Erythroblast (primary cell): Measurements from ENCODE around the gene DST.

Source experiments
- GATA1 ChIP-seq: IDR thresholded peaks from 2 replicates; pipeline ENCODE4 v1.6.1; 2011; ENCODE audit warnings: low read depth, mild to moderate bottlenecking, control low read depth, low read length, moderate library complexity
- POLR2A ChIP-seq: IDR thresholded peaks from 2 replicates; pipeline ENCODE4 v1.6.1; 2011; ENCODE audit warnings: mild to moderate bottlenecking, low read length

- TF ChIP-seq POLR2A: no peak
- TF ChIP-seq GATA1: no peak
Measured at GRCh38 chr6:56667336-56667735, 24.6 kb upstream of the DST start.
